LoVo (cell line): ENCODE results near the gene SYT5.
"Not testable (repeated sequence)": the region's sequence is repeated elsewhere in the genome, so short reads cannot be mapped to it uniquely, and the experiment has no call there.

ENCODE experiments used
- DNase-seq: peaks from one replicate; pipeline ENCODE4 v3.0.0-alpha.2; 2016; ENCODE audit warnings: low spot score

Gene SYT5

GRCh38 chr19:55206664-55207500, 26.8 kb upstream of the SYT5 start:
- peak; percentile 91 for DNase-seq

DNA sequence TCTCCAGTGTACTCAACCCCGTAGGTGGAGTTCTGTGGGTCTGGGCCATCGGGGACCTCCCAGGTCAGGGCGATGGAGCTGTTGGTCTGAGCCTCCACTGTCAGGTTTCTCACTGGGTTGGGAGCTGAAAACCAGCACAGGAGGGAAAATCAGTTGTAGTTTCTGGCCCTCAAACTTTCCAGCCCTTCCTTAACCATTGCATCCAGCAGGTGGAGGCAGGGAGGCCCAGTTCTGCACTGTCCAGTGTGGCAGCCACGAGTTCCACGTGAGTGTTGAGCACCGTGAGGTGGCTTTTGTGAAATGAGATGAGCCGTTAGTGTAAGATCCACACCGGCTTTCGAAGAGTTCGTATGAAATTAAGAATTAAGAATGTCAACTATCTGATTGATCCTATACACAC, 22.1 kb upstream of the SYT5 start:
- DNase-seq: not testable (repeated sequence)

DNA sequence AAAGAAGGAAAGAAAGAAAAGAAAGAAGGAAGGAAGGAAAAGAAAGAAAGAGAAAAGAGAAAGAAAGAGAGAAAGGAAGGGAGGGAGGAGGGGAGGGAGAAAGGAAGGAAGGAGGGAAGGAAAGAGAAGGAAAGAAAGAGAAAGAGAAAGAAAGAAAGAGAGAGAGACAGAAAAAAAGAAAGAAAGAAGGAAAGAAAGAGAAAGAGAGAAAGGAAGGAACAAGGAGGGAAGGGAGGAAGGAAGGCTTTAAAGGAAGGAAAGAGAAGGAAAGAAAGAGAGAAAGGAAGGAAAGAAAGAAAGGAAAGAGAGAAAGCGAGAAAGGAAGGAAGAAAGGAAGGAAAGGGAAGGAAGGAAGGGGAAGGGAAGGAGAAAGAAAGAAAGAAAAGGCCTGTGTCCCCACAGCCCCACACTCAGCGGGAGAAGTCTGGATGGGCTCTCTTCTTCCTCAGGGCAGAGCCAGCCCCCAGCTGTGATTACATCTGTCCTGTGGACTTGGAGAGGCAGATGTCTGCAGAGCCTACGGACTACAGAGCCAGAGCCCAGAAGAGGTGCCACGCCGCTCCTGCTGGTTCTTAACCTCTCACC, 19.6 kb upstream of the SYT5 start:
- no peak for DNase-seq

DNA sequence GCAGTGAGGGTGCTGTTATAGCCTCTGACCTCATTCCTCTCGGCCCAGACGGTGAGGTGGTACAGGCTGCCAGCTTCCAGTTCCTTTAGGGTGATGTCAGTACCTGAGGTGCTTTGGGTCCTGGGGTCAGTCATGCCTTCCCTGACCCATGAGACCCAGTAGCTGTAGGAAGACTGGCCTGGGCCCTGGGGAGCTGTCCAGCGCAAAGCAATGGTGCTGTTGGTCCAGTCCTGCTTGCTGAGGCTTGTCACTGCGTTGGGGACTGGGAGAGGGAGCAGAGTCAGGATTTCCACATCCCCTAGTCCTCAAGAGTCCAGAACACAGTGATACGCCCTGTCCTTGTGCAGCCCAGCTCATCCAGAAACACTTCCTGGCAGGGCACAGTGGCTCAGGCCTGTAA, 18.6 kb upstream of the SYT5 start:
- DNase-seq: no peak

DNA sequence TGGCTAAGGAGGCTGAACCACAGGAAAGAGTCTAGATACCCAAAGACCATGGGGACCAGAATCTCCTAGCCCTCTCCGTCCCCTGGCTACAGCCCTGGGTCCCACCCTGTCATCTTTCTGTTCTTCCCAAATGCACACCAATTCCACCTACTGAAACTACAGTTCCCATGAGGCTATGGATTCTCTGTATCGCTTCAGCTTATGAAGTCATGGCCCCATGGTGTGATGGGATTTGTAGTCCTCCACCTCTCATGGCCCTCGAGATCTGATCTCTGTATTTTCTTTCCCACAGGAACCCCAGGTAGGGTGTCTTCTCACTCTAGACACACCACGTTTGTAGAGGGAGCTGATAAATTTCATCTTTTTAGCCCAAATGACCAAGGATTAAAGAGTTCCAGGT, 17.4 kb upstream of the SYT5 start:
- DNase-seq: no peak

DNA sequence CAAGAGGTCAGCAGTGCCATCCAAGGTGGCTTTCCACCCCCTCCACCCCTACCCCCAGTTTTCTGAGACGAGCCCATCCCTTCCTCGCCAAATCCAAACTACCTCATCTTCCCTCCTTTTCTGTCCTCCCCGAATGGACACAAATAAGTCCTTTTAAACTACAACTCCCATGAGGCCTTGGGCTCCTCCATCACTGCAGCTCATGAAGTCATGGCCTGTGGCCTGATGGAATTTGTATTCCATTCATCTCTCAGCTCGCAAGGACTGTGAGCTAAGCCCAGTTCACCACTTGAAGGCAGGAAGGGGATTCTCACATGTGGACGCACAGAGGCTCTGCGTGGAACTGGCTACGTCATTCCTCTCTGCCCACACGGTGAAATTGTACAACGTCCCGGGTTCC, 16.7 kb upstream of the SYT5 start:
- no peak for DNase-seq

GRCh38 chr19:55193481-55193880, 13.4 kb upstream of the SYT5 start:
- DNase-seq: no peak

GRCh38 chr19:55189403-55189835, 9.3 kb upstream of the SYT5 start:
- DNase-seq: no peak

DNA sequence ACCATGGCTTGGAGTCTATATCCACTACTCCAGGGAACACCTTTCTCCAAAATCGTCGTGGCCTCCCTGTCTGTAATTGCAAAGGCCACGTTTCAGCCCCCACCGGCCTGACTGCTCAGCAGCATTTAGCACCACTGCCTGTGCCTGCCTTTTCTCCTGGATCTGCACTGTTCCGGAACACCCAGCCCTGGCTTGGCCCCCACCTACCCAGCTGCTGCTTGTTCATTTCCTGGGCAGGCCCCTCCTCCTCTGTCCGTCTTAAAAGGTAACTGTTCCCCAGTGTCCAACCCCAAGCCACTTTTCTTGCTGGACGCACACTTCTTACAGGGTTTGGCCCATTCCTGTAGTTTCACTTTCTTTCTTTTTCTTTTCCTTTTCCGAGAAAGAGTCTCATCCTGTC, 8.5 kb upstream of the SYT5 start:
- DNase-seq: no peak

DNA sequence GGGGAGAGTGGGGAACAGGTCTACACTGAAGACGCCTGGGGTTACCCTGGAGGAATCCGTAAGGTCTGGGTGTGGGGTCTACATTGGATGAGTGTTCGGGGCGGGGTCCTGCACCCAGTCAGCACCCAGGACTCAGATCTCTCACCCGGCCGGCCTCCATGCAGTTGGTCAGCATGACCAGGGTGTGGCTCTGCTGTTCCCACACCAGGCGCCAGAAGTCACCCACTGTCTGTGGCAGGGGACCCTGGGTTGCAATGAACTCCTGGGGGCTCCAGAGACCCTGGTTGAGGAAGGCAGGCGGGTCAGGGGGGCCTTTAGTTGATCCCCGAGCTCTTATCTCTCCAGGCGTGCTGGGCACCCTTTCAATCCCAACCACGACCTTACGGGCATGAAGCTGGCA, 6.0 kb upstream of the SYT5 start:
- DNase-seq: no peak

GRCh38 chr19:55181740-55182139, 1.7 kb upstream of the SYT5 start:
- DNase-seq: no peak

- DNase-seq: no peak
Observed at GRCh38 chr19:55178781-55179599, 1.1 kb downstream of the SYT5 start.

GRCh38 chr19:55176076-55176475, 4.0 kb downstream of the SYT5 start:
- DNase-seq: no peak

DNA sequence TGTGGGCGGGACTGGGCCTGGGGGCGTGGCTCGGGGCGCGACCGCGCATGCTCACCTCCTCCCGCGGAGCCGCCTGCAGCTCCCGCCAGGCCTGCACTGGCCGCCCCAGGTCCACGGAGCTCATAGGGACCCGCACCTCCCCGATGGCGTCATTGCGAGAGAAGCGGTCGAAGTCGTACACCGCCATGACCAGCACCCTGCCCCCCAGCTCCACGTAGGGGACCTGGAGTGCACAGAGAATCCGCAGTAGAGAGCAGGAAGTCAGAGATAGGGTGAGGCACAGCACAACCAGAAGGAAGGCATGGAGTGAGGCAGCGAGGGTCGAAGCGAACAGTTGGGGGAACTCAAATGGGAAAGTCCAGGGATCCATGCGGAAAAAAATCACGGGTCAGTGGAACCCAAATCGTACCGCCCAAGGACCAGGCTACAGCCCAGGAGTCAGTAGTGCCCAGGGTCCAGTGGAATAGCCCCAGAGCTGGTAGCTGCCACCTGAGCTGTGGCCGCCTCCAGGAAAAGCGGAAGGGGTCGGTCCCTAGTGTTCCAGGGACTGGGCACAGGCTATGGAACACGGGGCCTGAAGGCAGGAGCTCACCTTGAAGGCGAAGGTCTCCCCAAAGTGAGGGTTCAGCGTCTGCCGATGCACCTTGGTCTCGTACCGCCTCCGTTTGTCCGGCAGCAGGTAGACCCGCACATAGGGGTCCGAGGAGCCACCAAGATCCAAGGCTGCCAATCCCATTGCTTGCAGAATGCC, 4.8 kb downstream of the SYT5 start:
- no peak for DNase-seq

- no peak for DNase-seq
Observed at GRCh38 chr19:55174425-55175116, 5.5 kb downstream of the SYT5 start.

DNA sequence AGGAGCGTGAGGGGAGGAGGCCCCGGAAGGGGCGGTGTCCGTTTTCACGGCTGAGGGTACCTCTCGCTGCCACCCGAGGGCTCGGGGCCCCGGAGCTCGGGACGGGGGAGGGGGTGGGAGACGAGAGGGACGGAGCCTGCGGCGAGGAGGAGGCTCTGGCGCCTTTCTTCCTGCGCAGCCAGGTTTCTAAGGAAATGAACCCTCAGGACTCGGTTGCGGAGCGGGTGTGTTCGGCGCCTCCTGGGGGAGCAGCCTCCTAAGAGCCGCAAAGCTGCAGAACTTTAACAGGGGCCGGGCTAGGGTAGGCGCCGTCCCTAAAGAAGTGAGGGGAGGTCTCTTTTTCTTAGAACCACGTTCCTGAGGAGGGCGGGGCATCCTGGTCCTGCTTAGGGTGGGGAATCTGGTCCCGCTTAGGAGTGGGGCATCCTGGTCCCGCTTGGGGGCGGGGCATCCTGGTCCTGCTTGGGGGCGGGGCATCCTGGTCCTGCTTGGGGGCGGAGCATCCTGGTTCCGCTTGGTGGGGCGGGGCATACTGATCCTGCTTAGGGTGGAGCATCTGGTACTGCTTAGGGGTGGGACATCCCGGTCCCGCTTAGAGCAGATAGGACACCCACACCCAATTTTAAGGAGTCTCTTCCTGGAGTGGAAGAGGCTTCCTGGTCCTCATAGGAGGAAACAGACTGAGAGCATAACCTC, 6.2 kb downstream of the SYT5 start:
- DNase-seq: no peak

- DNase-seq: no peak
Observed at GRCh38 chr19:55173186-55173713, 6.8 kb downstream of the SYT5 start.

DNA sequence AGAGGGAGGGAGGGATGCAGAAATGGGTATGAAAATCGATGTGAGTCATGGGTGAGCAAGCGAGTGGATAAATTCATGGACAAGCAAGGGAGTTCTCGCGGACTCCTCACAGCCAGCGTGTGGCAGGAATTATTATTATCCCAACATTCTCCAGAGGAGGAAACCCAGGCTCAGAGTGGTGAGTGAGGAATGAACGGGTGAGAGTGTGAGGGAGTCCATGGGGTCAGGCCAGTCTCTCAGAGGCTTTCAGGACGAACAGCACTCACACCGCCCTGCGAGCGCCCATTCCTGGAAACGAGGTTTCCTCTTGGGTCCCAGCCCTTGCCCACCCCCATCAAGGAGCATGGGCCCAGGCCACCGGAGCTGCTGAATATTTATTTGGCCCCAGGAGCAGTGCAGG, 7.3 kb downstream of the SYT5 start:
- DNase-seq: no peak

DNA sequence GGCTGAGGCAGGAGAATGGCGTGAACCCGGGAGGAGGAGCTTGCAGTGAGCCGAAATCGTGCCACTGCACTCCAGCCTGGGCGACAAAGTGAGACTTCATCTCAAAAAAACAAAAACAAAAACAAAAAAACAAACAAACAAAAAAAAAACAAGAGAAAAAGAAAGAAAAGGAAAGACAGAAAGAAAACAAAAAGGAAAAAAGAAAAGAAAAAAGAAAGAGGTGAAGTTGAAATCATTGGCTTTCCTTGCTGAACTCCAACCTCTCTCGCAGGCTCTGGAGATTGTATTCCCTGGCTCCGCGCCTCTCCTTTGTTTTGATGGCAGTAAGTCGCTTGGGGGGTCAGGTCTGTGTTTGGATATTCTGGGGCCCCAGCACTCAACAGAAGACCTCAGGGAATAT, 7.8 kb downstream of the SYT5 start:
- DNase-seq: not testable (repeated sequence)

- DNase-seq: no peak
Observed at GRCh38 chr19:55171440-55171839, 8.6 kb downstream of the SYT5 start.

DNA sequence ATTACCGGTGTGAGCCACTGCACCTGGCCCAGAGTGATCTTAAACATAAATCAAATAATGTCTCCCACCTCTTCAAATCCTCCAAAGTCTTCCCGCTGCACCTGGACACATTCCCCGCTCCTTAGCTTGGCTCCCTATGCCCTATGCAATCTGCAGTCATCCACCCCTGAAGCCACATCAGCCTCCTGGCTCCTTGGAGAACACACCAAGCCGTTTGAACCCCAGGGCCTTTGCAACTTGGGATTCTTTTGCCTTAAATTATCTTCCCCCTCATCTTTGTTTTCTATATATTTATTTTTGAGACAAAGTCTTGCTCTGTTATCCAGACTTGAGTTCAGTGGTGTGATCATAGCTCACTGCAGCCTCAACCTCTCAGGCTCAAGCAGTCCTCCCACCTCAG, 11.0 kb downstream of the SYT5 start:
- no peak for DNase-seq
